ENCODE measurements around the gene MGP.

MGP gene
- 0.35 to 0.77 (median 0.35) reads per million in 3 donors for total RNA-seq

GRCh38 chr12:14885718-14886221 is at the start of gene MGP:
Gene MGP (minus strand): TSS chr12:14885854. CDS start chr12:14885791, 63 bp downstream.
- DNase-seq, result no peak
- no peak within 1 kb of the TSS for H3K27ac ChIP-seq (ENCODE audit: insufficient read depth, low read length, poor library complexity, severe bottlenecking)

GRCh38 chr12:14935031-14935430 is 49.4 kb upstream of the MGP start:
- peaks cover 39% of the 10 kb centered on the region for H3K36me3 ChIP-seq (ENCODE audit: control insufficient read depth, insufficient read depth, low read length)
- no peaks in the 10 kb centered on the region for H3K9me3 ChIP-seq (ENCODE audit: control insufficient read depth, low read length)
- no peak for DNase-seq
- no peaks in the 10 kb centered on the region for H3K4me1 ChIP-seq (ENCODE audit: control insufficient read depth, insufficient read depth, low read length, poor library complexity, severe bottlenecking)
- H3K4me3 ChIP-seq (ENCODE audit: insufficient read depth, low read depth, low read length, poor library complexity, severe bottlenecking), result no peak overlapping the region
- no peak overlapping the region for H3K27ac ChIP-seq (ENCODE audit: insufficient read depth, low read length, poor library complexity, severe bottlenecking)
- H3K27me3 ChIP-seq (replicated peaks; ENCODE audit: control insufficient read depth, insufficient read depth, low read length, poor library complexity, severe bottlenecking), result no peaks in the 10 kb centered on the region

More at GRCh38 chr12:14885718-14886221, at the start of gene MGP:
- Histone ChIP-seq H3K36me3 (ENCODE audit: control insufficient read depth, insufficient read depth, low read length) (no peaks in the 10 kb centered on the region), H3K4me3 (ENCODE audit: insufficient read depth, low read depth, low read length, poor library complexity, severe bottlenecking) (no peak within 1 kb of the TSS), H3K27me3 (replicated peaks; ENCODE audit: control insufficient read depth, insufficient read depth, low read length, poor library complexity, severe bottlenecking) (no peaks in the 10 kb centered on the region), H3K4me1 (ENCODE audit: control insufficient read depth, insufficient read depth, low read length, poor library complexity, severe bottlenecking) (peaks cover 8% of the 10 kb centered on the region), H3K9me3 (ENCODE audit: control insufficient read depth, low read length) (no peaks in the 10 kb centered on the region)

- H3K9me3 ChIP-seq (ENCODE audit: control insufficient read depth, low read length), result no peaks in the 10 kb centered on the region
- DNase-seq, result no peak
- no peaks in the 10 kb centered on the region for H3K4me1 ChIP-seq (ENCODE audit: control insufficient read depth, insufficient read depth, low read length, poor library complexity, severe bottlenecking)
- no peaks in the 10 kb centered on the region for H3K27me3 ChIP-seq (replicated peaks; ENCODE audit: control insufficient read depth, insufficient read depth, low read length, poor library complexity, severe bottlenecking)
- H3K36me3 ChIP-seq (ENCODE audit: control insufficient read depth, insufficient read depth, low read length), result peaks cover 39% of the 10 kb centered on the region
- H3K27ac ChIP-seq (ENCODE audit: insufficient read depth, low read length, poor library complexity, severe bottlenecking), result no peak overlapping the region
- no peak overlapping the region for H3K4me3 ChIP-seq (ENCODE audit: insufficient read depth, low read depth, low read length, poor library complexity, severe bottlenecking)
Observed at GRCh38 chr12:14934511-14934910, 48.9 kb upstream of the MGP start.

- no peaks in the 10 kb centered on the region for H3K4me1 ChIP-seq (ENCODE audit: control insufficient read depth, insufficient read depth, low read length, poor library complexity, severe bottlenecking)
- no peak for DNase-seq
- no peaks in the 10 kb centered on the region for H3K9me3 ChIP-seq (ENCODE audit: control insufficient read depth, low read length)
- H3K36me3 ChIP-seq (ENCODE audit: control insufficient read depth, insufficient read depth, low read length), result peaks cover 53% of the 10 kb centered on the region
- no peak overlapping the region for H3K4me3 ChIP-seq (ENCODE audit: insufficient read depth, low read depth, low read length, poor library complexity, severe bottlenecking)
- no peaks in the 10 kb centered on the region for H3K27me3 ChIP-seq (replicated peaks; ENCODE audit: control insufficient read depth, insufficient read depth, low read length, poor library complexity, severe bottlenecking)
- H3K27ac ChIP-seq (ENCODE audit: insufficient read depth, low read length, poor library complexity, severe bottlenecking), result no peak overlapping the region
Observed at GRCh38 chr12:14931791-14932560, 46.3 kb upstream of the MGP start.

- Histone ChIP-seq H3K36me3 (ENCODE audit: control insufficient read depth, insufficient read depth, low read length) (peaks cover 53% of the 10 kb centered on the region), H3K27ac (ENCODE audit: insufficient read depth, low read length, poor library complexity, severe bottlenecking) (no peak overlapping the region), H3K27me3 (replicated peaks; ENCODE audit: control insufficient read depth, insufficient read depth, low read length, poor library complexity, severe bottlenecking) (no peaks in the 10 kb centered on the region), H3K4me3 (ENCODE audit: insufficient read depth, low read depth, low read length, poor library complexity, severe bottlenecking) (no peak overlapping the region), H3K9me3 (ENCODE audit: control insufficient read depth, low read length) (no peaks in the 10 kb centered on the region), H3K4me1 (ENCODE audit: control insufficient read depth, insufficient read depth, low read length, poor library complexity, severe bottlenecking) (no peaks in the 10 kb centered on the region)
- no peak for DNase-seq
Observed at GRCh38 chr12:14931359-14931758, 45.7 kb upstream of the MGP start.

GRCh38 chr12:14930299-14930698 is 44.6 kb upstream of the MGP start:
- Histone ChIP-seq H3K36me3 (ENCODE audit: control insufficient read depth, insufficient read depth, low read length) (peaks cover 53% of the 10 kb centered on the region), H3K9me3 (ENCODE audit: control insufficient read depth, low read length) (no peaks in the 10 kb centered on the region), H3K27ac (ENCODE audit: insufficient read depth, low read length, poor library complexity, severe bottlenecking) (no peak overlapping the region), H3K4me1 (ENCODE audit: control insufficient read depth, insufficient read depth, low read length, poor library complexity, severe bottlenecking) (no peaks in the 10 kb centered on the region), H3K4me3 (ENCODE audit: insufficient read depth, low read depth, low read length, poor library complexity, severe bottlenecking) (no peak overlapping the region), H3K27me3 (replicated peaks; ENCODE audit: control insufficient read depth, insufficient read depth, low read length, poor library complexity, severe bottlenecking) (no peaks in the 10 kb centered on the region)
- no peak for DNase-seq

- peaks cover 40% of the 10 kb centered on the region for H3K36me3 ChIP-seq (ENCODE audit: control insufficient read depth, insufficient read depth, low read length)
- H3K9me3 ChIP-seq (ENCODE audit: control insufficient read depth, low read length), result no peaks in the 10 kb centered on the region
- H3K27me3 ChIP-seq (replicated peaks; ENCODE audit: control insufficient read depth, insufficient read depth, low read length, poor library complexity, severe bottlenecking), result no peaks in the 10 kb centered on the region
- H3K27ac ChIP-seq (ENCODE audit: insufficient read depth, low read length, poor library complexity, severe bottlenecking), result no peak overlapping the region
- no peak overlapping the region for H3K4me3 ChIP-seq (ENCODE audit: insufficient read depth, low read depth, low read length, poor library complexity, severe bottlenecking)
- no peak for DNase-seq
- no peaks in the 10 kb centered on the region for H3K4me1 ChIP-seq (ENCODE audit: control insufficient read depth, insufficient read depth, low read length, poor library complexity, severe bottlenecking)
Observed at GRCh38 chr12:14928931-14929330, 43.3 kb upstream of the MGP start.

GRCh38 chr12:14927267-14927666 is 41.6 kb upstream of the MGP start:
- Histone ChIP-seq H3K36me3 (ENCODE audit: control insufficient read depth, insufficient read depth, low read length) (peaks cover 28% of the 10 kb centered on the region), H3K27me3 (replicated peaks; ENCODE audit: control insufficient read depth, insufficient read depth, low read length, poor library complexity, severe bottlenecking) (no peaks in the 10 kb centered on the region), H3K4me3 (ENCODE audit: insufficient read depth, low read depth, low read length, poor library complexity, severe bottlenecking) (no peak overlapping the region), H3K27ac (ENCODE audit: insufficient read depth, low read length, poor library complexity, severe bottlenecking) (no peak overlapping the region), H3K9me3 (ENCODE audit: control insufficient read depth, low read length) (no peaks in the 10 kb centered on the region), H3K4me1 (ENCODE audit: control insufficient read depth, insufficient read depth, low read length, poor library complexity, severe bottlenecking) (no peaks in the 10 kb centered on the region)
- DNase-seq, result no peak

- Histone ChIP-seq H3K9me3 (ENCODE audit: control insufficient read depth, low read length) (no peaks in the 10 kb centered on the region), H3K36me3 (ENCODE audit: control insufficient read depth, insufficient read depth, low read length) (peaks cover 28% of the 10 kb centered on the region), H3K27me3 (replicated peaks; ENCODE audit: control insufficient read depth, insufficient read depth, low read length, poor library complexity, severe bottlenecking) (no peaks in the 10 kb centered on the region), H3K4me1 (ENCODE audit: control insufficient read depth, insufficient read depth, low read length, poor library complexity, severe bottlenecking) (no peaks in the 10 kb centered on the region), H3K27ac (ENCODE audit: insufficient read depth, low read length, poor library complexity, severe bottlenecking) (no peak overlapping the region), H3K4me3 (ENCODE audit: insufficient read depth, low read depth, low read length, poor library complexity, severe bottlenecking) (no peak overlapping the region)
- no peak for DNase-seq
Observed at GRCh38 chr12:14924541-14924940, 38.9 kb upstream of the MGP start.

- peaks cover 33% of the 10 kb centered on the region for H3K36me3 ChIP-seq (ENCODE audit: control insufficient read depth, insufficient read depth, low read length)
- no peak overlapping the region for H3K4me3 ChIP-seq (ENCODE audit: insufficient read depth, low read depth, low read length, poor library complexity, severe bottlenecking)
- no peaks in the 10 kb centered on the region for H3K27me3 ChIP-seq (replicated peaks; ENCODE audit: control insufficient read depth, insufficient read depth, low read length, poor library complexity, severe bottlenecking)
- H3K9me3 ChIP-seq (ENCODE audit: control insufficient read depth, low read length), result no peaks in the 10 kb centered on the region
- DNase-seq, result no peak
- H3K27ac ChIP-seq (ENCODE audit: insufficient read depth, low read length, poor library complexity, severe bottlenecking), result no peak overlapping the region
- H3K4me1 ChIP-seq (ENCODE audit: control insufficient read depth, insufficient read depth, low read length, poor library complexity, severe bottlenecking), result no peaks in the 10 kb centered on the region
Observed at GRCh38 chr12:14923944-14924343, 38.3 kb upstream of the MGP start.

Data from effector memory CD4-positive, alpha-beta T cell (primary cell).